ENCODE results near the gene LGR4. TPM values are rescaled to one million over a fixed set of nuclear protein-coding genes. Genes with fewer than 3 reads are reported as not detected.
A peak's percentile ranks its signal among the peaks of the same experiment; 100 is the strongest.

The LGR4 gene
- total and polyA plus RNA-seq, 3 donors from 2014 or later = 33.0 to 120 (median 95.9) TPM

DNA sequence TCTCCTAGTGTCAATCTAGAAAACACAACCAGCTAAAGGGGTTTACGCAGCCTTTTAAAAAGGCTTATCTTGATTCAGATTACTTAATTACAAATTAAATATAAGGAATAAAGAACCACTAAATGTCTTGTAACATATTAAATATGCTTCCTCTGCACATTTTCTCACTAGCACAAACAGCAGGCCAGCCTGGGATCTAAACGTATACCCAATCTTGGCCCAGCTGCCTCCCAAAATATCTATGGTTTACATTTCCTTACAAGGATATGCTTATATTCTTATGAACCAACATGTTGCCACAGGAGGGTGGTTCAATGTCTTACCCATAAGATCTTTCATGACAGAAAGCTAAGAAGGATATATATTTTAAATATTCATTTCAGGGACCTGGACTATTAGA, 7.7 kb downstream of the LGR4 start:
- Histone ChIP-seq H3K36me3 (ENCODE audit: low read depth, missing control alignments) (no peaks in the 10 kb centered on the region), H3K27ac (no peak overlapping the region), H3K4me1 (peaks cover 9% of the 10 kb centered on the region), H3K27me3 (no peaks in the 10 kb centered on the region), H3K9me3 (no peaks in the 10 kb centered on the region), H3K4me3 (no peak overlapping the region)
- TF ChIP-seq POLR2A (IDR thresholded peaks at IDR 0.05) = no peak
- intact Hi-C loops (cut with DNase I; ENCODE audit: low total_unique reads) = no loop called here
- DNase-seq = no peak
- 62 to 63% methylated on average over 2 of the region's 2 CpGs for WGBS, 2 donors

DNA sequence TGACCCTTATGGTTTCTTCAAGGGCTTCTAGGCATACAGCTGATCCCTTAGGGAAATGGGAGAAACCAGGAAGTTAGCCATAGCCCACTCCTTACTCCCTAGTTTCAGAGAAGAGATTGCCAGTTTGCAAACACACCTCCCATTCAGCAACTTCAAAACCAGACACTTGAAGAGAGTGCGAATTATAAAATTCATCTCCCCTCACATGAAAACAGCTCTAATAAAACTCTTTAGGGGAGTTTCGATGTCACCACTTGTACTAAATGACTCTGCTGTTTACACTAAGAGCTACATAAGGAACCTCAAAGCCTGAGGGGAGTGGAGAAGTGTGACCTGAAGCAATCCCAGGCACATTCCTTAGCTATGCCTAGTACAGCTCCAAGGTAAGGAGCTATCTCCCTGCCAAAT, 8.3 kb downstream of the LGR4 start:
- TF ChIP-seq POLR2A (IDR thresholded peaks at IDR 0.05) = no peak
- TF ChIP-seq, protein P1, sequence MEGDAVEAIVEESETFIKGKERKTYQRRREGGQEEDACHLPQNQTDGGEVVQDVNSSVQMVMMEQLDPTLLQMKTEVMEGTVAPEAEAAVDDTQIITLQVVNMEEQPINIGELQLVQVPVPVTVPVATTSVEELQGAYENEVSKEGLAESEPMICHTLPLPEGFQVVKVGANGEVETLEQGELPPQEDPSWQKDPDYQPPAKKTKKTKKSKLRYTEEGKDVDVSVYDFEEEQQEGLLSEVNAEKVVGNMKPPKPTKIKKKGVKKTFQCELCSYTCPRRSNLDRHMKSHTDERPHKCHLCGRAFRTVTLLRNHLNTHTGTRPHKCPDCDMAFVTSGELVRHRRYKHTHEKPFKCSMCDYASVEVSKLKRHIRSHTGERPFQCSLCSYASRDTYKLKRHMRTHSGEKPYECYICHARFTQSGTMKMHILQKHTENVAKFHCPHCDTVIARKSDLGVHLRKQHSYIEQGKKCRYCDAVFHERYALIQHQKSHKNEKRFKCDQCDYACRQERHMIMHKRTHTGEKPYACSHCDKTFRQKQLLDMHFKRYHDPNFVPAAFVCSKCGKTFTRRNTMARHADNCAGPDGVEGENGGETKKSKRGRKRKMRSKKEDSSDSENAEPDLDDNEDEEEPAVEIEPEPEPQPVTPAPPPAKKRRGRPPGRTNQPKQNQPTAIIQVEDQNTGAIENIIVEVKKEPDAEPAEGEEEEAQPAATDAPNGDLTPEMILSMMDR (IDR thresholded peaks at IDR 0.05) = no peak
- Histone ChIP-seq H3K27me3 (no peaks in the 10 kb centered on the region), H3K4me1 (peaks cover 9% of the 10 kb centered on the region), H3K9me3 (no peaks in the 10 kb centered on the region), H3K36me3 (ENCODE audit: low read depth, missing control alignments) (no peaks in the 10 kb centered on the region), H3K4me3 (no peak overlapping the region), H3K27ac (peak overlapping the region in 1 of 2 donors; percentile 13)
- DNase-seq = no peak
- 69 to 82% methylated on average over 2 of the region's 2 CpGs for WGBS, 2 donors
- intact Hi-C loops (cut with DNase I; ENCODE audit: low total_unique reads) = no loop called here

DNA sequence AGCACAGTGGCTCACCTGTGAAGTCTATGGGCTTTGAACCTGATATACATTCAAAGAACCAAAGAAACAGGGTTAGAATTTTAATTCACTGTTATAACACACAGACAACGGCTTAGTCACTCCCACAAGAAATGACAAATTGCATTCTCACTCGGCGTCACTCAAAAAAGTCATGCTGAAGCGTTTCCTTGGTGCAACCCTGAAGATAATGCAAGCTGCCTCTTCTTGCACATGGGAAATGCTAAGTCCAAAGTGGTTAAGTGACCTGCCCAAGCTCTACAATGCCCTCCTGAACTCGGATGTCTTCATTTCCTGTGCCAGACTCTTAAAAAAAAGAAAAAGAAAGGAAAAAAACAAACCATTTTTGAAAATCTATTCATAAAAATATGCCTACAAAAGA, 10.0 kb downstream of the LGR4 start:
- Histone ChIP-seq H3K36me3 (ENCODE audit: low read depth, missing control alignments) (no peaks in the 10 kb centered on the region), H3K9me3 (no peaks in the 10 kb centered on the region), H3K27me3 (no peaks in the 10 kb centered on the region), H3K4me3 (no peak overlapping the region), H3K27ac (no peak overlapping the region), H3K4me1 (peaks cover under 1% of the 10 kb centered on the region)
- TF ChIP-seq, protein P1 (IDR thresholded peaks at IDR 0.05) = no peak
- TF ChIP-seq POLR2A (IDR thresholded peaks at IDR 0.05) = no peak
- DNase-seq = no peak
- WGBS, 2 donors = 75 to 88% methylated on average over 5 of the region's 5 CpGs
- intact Hi-C loops (cut with DNase I; ENCODE audit: low total_unique reads) = no loop called here

DNA sequence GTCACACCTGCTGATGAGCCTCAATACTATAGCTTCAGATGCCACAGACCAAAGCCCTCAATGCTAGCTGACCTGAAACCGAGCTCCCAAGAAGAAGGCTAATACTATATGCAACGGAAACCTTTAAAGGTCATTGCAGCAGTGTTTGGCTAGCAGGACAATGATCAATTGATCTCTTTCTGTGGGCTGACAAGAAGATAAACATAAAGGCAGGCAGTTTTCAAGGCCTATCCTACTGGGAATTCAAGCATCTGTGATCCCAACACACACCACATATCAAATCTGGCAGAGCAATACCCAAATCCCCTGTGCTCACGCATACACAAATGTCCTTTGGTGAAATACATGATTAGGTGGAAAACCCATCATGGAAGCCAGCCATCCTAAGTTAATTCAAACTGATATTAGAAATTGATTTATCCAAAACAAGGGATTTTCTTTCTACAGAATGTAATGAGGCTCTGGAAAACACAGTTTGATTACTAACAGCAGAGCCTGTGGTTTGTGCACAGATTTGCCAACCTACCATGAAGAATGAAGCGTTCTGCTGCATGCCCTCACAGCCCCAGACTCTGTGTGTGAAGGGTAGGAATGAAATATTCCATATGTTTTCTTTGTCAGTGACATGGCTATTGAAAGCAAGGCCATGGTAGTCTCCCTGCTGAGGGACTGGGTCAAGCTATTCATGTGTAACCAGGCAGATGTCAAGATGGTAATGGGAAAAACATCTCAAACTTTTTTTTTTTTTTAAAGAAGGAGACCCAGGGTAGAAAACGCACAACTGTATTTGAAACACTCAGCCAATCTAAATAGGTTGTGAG, 12.2 kb downstream of the LGR4 start:
- no peaks in the 10 kb centered on the region for H3K36me3 ChIP-seq (ENCODE audit: low read depth, missing control alignments)
- 75 to 88% methylated on average over 5 of the region's 5 CpGs for WGBS, 2 donors
- no peaks in the 10 kb centered on the region for H3K9me3 ChIP-seq
- TF ChIP-seq, protein P1 (IDR thresholded peaks at IDR 0.05) = no peak
- no peak for TF ChIP-seq POLR2A (IDR thresholded peaks at IDR 0.05)
- no peak overlapping the region for H3K4me3 ChIP-seq
- no peak for DNase-seq
- intact Hi-C loops (cut with DNase I; ENCODE audit: low total_unique reads) = no loop called here
- no peak overlapping the region for H3K27ac ChIP-seq
- H3K27me3 ChIP-seq = no peaks in the 10 kb centered on the region
- no peaks in the 10 kb centered on the region for H3K4me1 ChIP-seq

DNA sequence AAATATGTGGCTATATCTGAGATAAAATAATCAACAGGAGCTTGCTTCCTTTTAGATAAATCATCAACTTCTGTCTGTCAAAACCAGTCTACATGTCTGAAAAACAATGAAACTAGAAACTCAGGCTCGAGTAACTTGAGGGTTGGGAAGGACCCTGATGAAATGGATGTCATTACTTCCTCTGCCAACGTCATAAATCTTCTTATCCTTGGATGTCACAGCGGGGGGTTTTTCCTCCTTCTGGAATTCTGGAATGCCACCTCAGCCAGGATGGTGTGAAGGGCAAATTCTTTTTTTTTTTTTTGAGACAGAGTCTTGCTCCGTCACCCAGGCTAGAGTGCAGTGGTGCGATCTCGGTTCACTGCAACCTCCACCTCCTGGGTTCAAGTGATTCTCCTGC, 13.4 kb downstream of the LGR4 start:
- WGBS, 2 donors = 84 to 85% methylated on average over 6 of the region's 6 CpGs
- TF ChIP-seq POLR2A (IDR thresholded peaks at IDR 0.05) = no peak
- TF ChIP-seq, protein P1 (IDR thresholded peaks at IDR 0.05) = no peak
- no peaks in the 10 kb centered on the region for H3K36me3 ChIP-seq (ENCODE audit: low read depth, missing control alignments)
- intact Hi-C loops (cut with DNase I; ENCODE audit: low total_unique reads) = no loop called here
- H3K4me3 ChIP-seq = no peak overlapping the region
- H3K9me3 ChIP-seq = no peaks in the 10 kb centered on the region
- no peak overlapping the region for H3K27ac ChIP-seq
- H3K27me3 ChIP-seq = no peaks in the 10 kb centered on the region
- no peaks in the 10 kb centered on the region for H3K4me1 ChIP-seq
- no peak for DNase-seq

All from testis (tissue), 3 donors.